CD14-positive monocyte (primary cell): ENCODE data around the gene NR2E1. TPM values are rescaled to one million over a fixed set of nuclear protein-coding genes. Genes with fewer than 3 reads are reported as not detected.

Source experiments
- DNase-seq, 3 donors: peaks; one replicate each; pipeline ENCODE4 v3.0.0-alpha.2; 2011 to 2022
- H2AFZ ChIP-seq: 2 replicates; pipeline ENCODE4 v1.6.0; 2012; ENCODE audit warnings: mild to moderate bottlenecking, low read depth, low read length, inconsistent platforms; ENCODE audit not compliant: insufficient read depth, poor library complexity, severe bottlenecking
- H3K27ac ChIP-seq, 2 donors: 1 replicate in 1 of 2; 2 replicates in 1 of 2; pipeline ENCODE4 v1.5.1; 2012 to 2013; ENCODE audit warnings: low read length in 2 of 2, control low read depth in 1 of 2, inconsistent platforms in 1 of 2, low read depth in 1 of 2, mild to moderate bottlenecking in 1 of 2
- H3K27me3 ChIP-seq, 2 donors: one replicate each; pipeline versions ENCODE4 v1.6.0 to v1.6.1; 2011 to 2013; ENCODE audit warnings: low read length in 2 of 2; ENCODE audit not compliant: control insufficient read depth in 2 of 2, insufficient read depth in 2 of 2
- H3K36me3 ChIP-seq, 2 donors: replicated peaks in 1 of 2; 1 replicate in 1 of 2; 2 replicates in 1 of 2; pipeline versions ENCODE4 v1.5.1 to v1.6.1; 2012 to 2013; ENCODE audit warnings: low read length in 2 of 2, control low read depth in 1 of 2, inconsistent platforms in 1 of 2, mild to moderate bottlenecking in 1 of 2; ENCODE audit not compliant: insufficient read depth in 2 of 2, control insufficient read depth in 1 of 2
- H3K4me1 ChIP-seq, 2 donors: 1 replicate in 1 of 2; 2 replicates in 1 of 2; pipeline versions ENCODE4 v1.5.1 to v1.6.1; 2012 to 2013; ENCODE audit warnings: low read length in 2 of 2, control low read depth in 1 of 2, inconsistent platforms in 1 of 2, mild to moderate bottlenecking in 1 of 2, moderate library complexity in 1 of 2; ENCODE audit not compliant: insufficient read depth in 2 of 2, control insufficient read depth in 1 of 2
- H3K4me2 ChIP-seq: replicated peaks from 2 replicates; pipeline ENCODE3; 2012; ENCODE audit warnings: low read length, moderate library complexity, mild to moderate bottlenecking; ENCODE audit not compliant: poor library complexity, severe bottlenecking; ENCODE audit errors: extremely low read depth
- H3K4me3 ChIP-seq, 3 experiments: fragments of 200-600 bp in 1 of 3; sonication (generic) in 1 of 3; replicated peaks in 1 of 3; 1 replicate in 2 of 3; 2 replicates in 1 of 3; pipeline ENCODE4 v1.5.1; 2011 to 2013; ENCODE audit warnings: low read length in 3 of 3, mild to moderate bottlenecking in 3 of 3, control low read depth in 2 of 3, low read depth in 2 of 3, inconsistent platforms in 1 of 3, moderate library complexity in 1 of 3
- H3K79me2 ChIP-seq: 2 replicates; pipeline ENCODE4 v1.6.0; 2012; ENCODE audit warnings: mild to moderate bottlenecking, control low read depth, inconsistent platforms, low read length, moderate library complexity; ENCODE audit not compliant: insufficient read depth
- H3K9ac ChIP-seq: 2 replicates; pipeline ENCODE4 v1.6.0; 2017; ENCODE audit warnings: low read length, mild to moderate bottlenecking; ENCODE audit not compliant: insufficient read depth, poor library complexity, severe bottlenecking
- H3K9me3 ChIP-seq, 2 donors: replicated peaks in 1 of 2; 1 replicate in 1 of 2; 2 replicates in 1 of 2; pipeline versions ENCODE4 v1.5.1 to v1.6.1; 2012 to 2013; ENCODE audit warnings: low read length in 2 of 2, control low read depth in 1 of 2; ENCODE audit not compliant: control insufficient read depth in 1 of 2, insufficient read depth in 1 of 2
- H4K20me1 ChIP-seq: 2 replicates; pipeline ENCODE4 v1.6.0; 2012; ENCODE audit warnings: mild to moderate bottlenecking, low read length, control low read depth, moderate library complexity; ENCODE audit not compliant: insufficient read depth
- H3K27ac Mint-ChIP-seq, 7 donors: one replicate each; pipeline ENCODE4 v1.8.0; 2020; ENCODE audit warnings: mild to moderate bottlenecking in 7 of 7, mixed read lengths in 7 of 7, moderate library complexity in 6 of 7, inconsistent platforms in 2 of 7
- H3K27me3 Mint-ChIP-seq, 3 donors: one replicate each; pipeline ENCODE4 v1.8.0; 2021 to 2022; ENCODE audit warnings: low read depth in 3 of 3, mild to moderate bottlenecking in 3 of 3, mixed read lengths in 3 of 3, moderate library complexity in 3 of 3, inconsistent platforms in 1 of 3
- H3K36me3 Mint-ChIP-seq, 2 donors: one replicate each; pipeline ENCODE4 v1.8.0; 2020; ENCODE audit warnings: mixed read lengths in 2 of 2, inconsistent platforms in 1 of 2, mild to moderate bottlenecking in 1 of 2
- H3K4me1 Mint-ChIP-seq: one replicate; pipeline ENCODE4 v1.8.0; 2020; ENCODE audit warnings: mild to moderate bottlenecking, mixed read lengths
- H3K4me3 Mint-ChIP-seq, 2 donors: one replicate each; pipeline ENCODE4 v1.8.0; 2020; ENCODE audit warnings: mild to moderate bottlenecking in 2 of 2, mixed read lengths in 2 of 2, moderate library complexity in 1 of 2
- H3K9me3 Mint-ChIP-seq, 7 donors: one replicate each; pipeline ENCODE4 v1.8.0; 2020 to 2022; ENCODE audit warnings: mixed read lengths in 7 of 7, mild to moderate bottlenecking in 6 of 7, moderate library complexity in 6 of 7, inconsistent platforms in 2 of 7
- WGBS: methylation state at CpG from one replicate; pipeline ENCODE4 v1.1.5; 2013; ENCODE audit warnings: missing lambda C conversion rate; ENCODE audit not compliant: insufficient coverage; 5-methylcytosine and 5-hydroxymethylcytosine counted together
- intact Hi-C, 2 donors: fragments of 100-400 bp; cut with micrococcal nuclease; formaldehyde crosslinking; loops; one replicate each; pipeline versions ENCODE4 v1.15.0 to v1.15.1; 2023
- polyA plus RNA-seq, 3 donors: library from polyadenylated mRNA; depleted of rRNA in 1 of 3; unstranded in 2 of 3; stranded (reverse) in 1 of 3; fragments of 300-500 nt in 2 of 3; fragments of >200 nt in 1 of 3; fragmentation: Illumina TruSeq in 2 of 3; gene quantifications; 1 replicate in 2 of 3; 2 replicates in 1 of 3; pipeline ENCODE4 v1.2.3, GENCODE V29; 2012 to 2021
- TF ChIP-seq, protein P1 (sequence below): fragments of 200-600 bp; IDR thresholded peaks from one replicate; pipeline ENCODE4 v1.8.0; 2022; ENCODE audit warnings: antibody characterized with exemption, mild to moderate bottlenecking

Gene NR2E1
- polyA plus RNA-seq, 3 donors: not detected

DNA sequence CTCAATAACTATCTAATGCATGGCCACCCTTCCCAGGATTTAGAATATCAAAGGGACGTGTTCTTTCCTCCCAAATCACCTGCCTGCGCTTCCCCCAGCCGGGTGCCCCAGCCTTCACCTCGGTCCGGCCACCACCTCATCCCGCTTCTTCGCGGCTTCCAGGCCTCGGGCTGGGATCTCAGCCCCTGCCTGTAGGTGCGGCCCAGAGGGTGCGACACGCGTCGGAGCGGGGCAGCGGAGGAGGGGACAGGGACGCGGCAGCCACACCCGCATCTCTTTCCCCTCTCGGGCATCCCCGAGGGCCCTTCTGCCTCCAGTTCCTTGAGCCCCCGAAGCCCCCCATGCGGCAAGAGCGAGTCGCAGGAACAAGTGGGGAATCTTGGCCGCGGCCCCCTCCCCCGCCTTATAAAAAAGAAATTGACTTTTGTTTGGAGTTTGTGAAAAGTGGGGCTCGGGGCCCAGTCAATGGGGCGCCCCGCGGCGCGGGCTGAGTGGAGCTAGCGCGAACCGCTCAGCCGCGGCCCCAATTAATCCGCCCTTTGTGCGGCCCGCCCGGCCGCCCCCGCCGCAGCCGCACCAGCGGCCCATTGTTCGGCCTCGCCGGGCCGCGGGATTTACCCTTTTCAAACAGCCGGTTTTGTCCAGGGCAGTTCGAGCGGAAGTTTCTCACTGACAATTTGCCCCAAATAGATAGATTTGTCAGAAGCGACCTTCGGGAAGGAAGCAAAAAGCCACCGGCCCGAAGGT, 8.4 kb upstream of the NR2E1 start:
- Histone ChIP-seq H3K27ac (no peak overlapping the region), H2AFZ (no peak overlapping the region), H3K9ac (no peak overlapping the region), H3K4me1 (peaks cover 4 to 11% of the 10 kb centered on the region in 2 donors), H3K4me2 (peak overlapping the region; percentile 33), H3K4me3 (peak overlapping the region in 1 of 3 experiments; percentile 19), H4K20me1 (no peaks in the 10 kb centered on the region), H3K79me2 (no peaks in the 10 kb centered on the region), H3K36me3 (no peaks in the 10 kb centered on the region), H3K27me3 (peaks cover 94 to 100% of the 10 kb centered on the region in 2 donors), H3K9me3 (peaks cover 0 to 46% of the 10 kb centered on the region in 2 donors)
- Mint-ChIP-seq H3K4me1 (peaks cover 11% of the 10 kb centered on the region), H3K36me3 (peaks cover 5 to 8% of the 10 kb centered on the region in 2 donors), H3K27ac (no peak overlapping the region), H3K27me3 (peaks cover 94 to 100% (median 98%) of the 10 kb centered on the region in 3 donors), H3K4me3 (peak overlapping the region in 1 of 2 donors; percentile 74), H3K9me3 (peaks cover 1 to 29% (median 12%) of the 10 kb centered on the region in 7 donors)
- DNase-seq: no peak
- WGBS: 4% methylated on average over 50 of the region's 60 CpGs
- intact Hi-C loops: no loop called here
- TF ChIP-seq, protein P1, sequence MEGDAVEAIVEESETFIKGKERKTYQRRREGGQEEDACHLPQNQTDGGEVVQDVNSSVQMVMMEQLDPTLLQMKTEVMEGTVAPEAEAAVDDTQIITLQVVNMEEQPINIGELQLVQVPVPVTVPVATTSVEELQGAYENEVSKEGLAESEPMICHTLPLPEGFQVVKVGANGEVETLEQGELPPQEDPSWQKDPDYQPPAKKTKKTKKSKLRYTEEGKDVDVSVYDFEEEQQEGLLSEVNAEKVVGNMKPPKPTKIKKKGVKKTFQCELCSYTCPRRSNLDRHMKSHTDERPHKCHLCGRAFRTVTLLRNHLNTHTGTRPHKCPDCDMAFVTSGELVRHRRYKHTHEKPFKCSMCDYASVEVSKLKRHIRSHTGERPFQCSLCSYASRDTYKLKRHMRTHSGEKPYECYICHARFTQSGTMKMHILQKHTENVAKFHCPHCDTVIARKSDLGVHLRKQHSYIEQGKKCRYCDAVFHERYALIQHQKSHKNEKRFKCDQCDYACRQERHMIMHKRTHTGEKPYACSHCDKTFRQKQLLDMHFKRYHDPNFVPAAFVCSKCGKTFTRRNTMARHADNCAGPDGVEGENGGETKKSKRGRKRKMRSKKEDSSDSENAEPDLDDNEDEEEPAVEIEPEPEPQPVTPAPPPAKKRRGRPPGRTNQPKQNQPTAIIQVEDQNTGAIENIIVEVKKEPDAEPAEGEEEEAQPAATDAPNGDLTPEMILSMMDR: no peak

DNA sequence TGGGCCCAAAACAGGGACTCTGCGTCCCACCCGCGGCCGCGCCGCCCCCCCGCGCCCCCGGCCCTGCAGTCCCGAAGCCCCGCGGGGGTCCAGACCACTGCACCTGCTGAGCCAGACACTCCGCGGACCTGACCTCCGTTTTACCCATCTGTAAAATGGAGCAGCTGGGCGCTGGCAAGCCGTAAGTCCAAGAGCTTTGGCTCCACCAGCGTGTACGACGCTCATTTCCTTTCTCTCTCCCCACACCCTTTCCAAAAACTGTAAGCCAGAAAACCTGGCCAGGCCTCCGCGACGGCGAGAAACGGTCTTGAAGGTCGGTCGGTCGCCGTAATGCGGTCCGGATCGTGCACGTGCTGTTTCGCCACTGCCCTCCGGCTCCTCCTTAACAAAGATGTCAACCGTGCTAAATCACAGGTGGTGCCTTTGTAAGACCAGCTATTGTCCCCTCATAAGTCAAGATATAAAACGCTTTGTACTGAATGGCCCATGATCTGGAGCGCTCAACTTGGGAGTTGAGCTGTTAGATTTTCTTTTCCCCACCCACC, 7.8 kb upstream of the NR2E1 start:
- H3K9ac ChIP-seq: no peak overlapping the region
- H4K20me1 ChIP-seq: no peaks in the 10 kb centered on the region
- peaks cover 5 to 8% of the 10 kb centered on the region in 2 donors for H3K36me3 Mint-ChIP-seq
- peak overlapping the region in 1 of 2 donors; percentile 91 for H3K4me3 Mint-ChIP-seq
- peaks cover 4 to 11% of the 10 kb centered on the region in 2 donors for H3K4me1 ChIP-seq
- peak overlapping the region in 1 of 3 experiments; percentile 19 for H3K4me3 ChIP-seq
- H3K27me3 Mint-ChIP-seq: peaks cover 94 to 100% (median 98%) of the 10 kb centered on the region in 3 donors
- peaks cover 0 to 52% of the 10 kb centered on the region in 2 donors for H3K9me3 ChIP-seq
- no peak overlapping the region for H3K27ac ChIP-seq
- DNase-seq: no peak
- H3K4me2 ChIP-seq: peak overlapping the region; percentile 33
- H3K27ac Mint-ChIP-seq: no peak overlapping the region
- H3K4me1 Mint-ChIP-seq: peaks cover 11% of the 10 kb centered on the region
- TF ChIP-seq, protein P1: no peak
- 5% methylated on average over 35 of the region's 38 CpGs for WGBS
- peaks cover 1 to 32% (median 10%) of the 10 kb centered on the region in 7 donors for H3K9me3 Mint-ChIP-seq
- H3K36me3 ChIP-seq: no peaks in the 10 kb centered on the region
- H3K79me2 ChIP-seq: no peaks in the 10 kb centered on the region
- intact Hi-C loops: no loop called here
- no peak overlapping the region for H2AFZ ChIP-seq
- H3K27me3 ChIP-seq: peaks cover 98 to 100% of the 10 kb centered on the region in 2 donors
